Measurements from ENCODE around the gene SLC47A2. TPM values are rescaled to one million over a fixed set of nuclear protein-coding genes. Genes with fewer than 3 reads are reported as not detected.
"Not testable (repeated sequence)": the region's sequence is repeated elsewhere in the genome, so short reads cannot be mapped to it uniquely, and the experiment has no call there.

The SLC47A2 gene
- polyA plus RNA-seq (2013, experiment 1 of 2) = not detected
- polyA plus RNA-seq (2013, experiment 2 of 2) = not detected

- H2AK5ac ChIP-seq (ENCODE audit: low read length, severe bottlenecking) = no peak within 1 kb of the TSS
- no peak within 1 kb of the TSS for H2AFZ ChIP-seq (ENCODE audit: low read depth, low read length)
- H3K14ac ChIP-seq (ENCODE audit: low read length in 2 of 2) = no peak within 1 kb of the TSS
- H3K9me3 ChIP-seq (ENCODE audit: control insufficient read depth, low read length) = no peaks in the 10 kb centered on the region
- 85% methylated on average over 13 of the region's 13 CpGs for WGBS
- H3K4me1 ChIP-seq (ENCODE audit: control insufficient read depth, insufficient read depth, low read depth, low read length) = peaks cover 34% of the 10 kb centered on the region
- no peak within 1 kb of the TSS for H3K27ac ChIP-seq (ENCODE audit: low read length, poor library complexity, severe bottlenecking)
- no peak within 1 kb of the TSS for H3K9ac ChIP-seq (ENCODE audit: low read length)
- DNase-seq = no peak
- H3K79me1 ChIP-seq (replicated peaks; ENCODE audit: low read length, poor library complexity, severe bottlenecking) = no peaks in the 10 kb centered on the region
- H3K4me2 ChIP-seq (ENCODE audit: low read length, poor library complexity, severe bottlenecking) = no peak within 1 kb of the TSS
- H4K8ac ChIP-seq (ENCODE audit: low read length) = no peak within 1 kb of the TSS
- H3K23ac ChIP-seq (ENCODE audit: low read length in 2 of 2) = no peak within 1 kb of the TSS
- H3K4me3 ChIP-seq (ENCODE audit: insufficient read depth in 1 of 2, low read depth in 1 of 2, low read length in 2 of 2) = no peak within 1 kb of the TSS
- no peak within 1 kb of the TSS for H4K91ac ChIP-seq (ENCODE audit: low read length)
- peaks cover 7 to 37% of the 10 kb centered on the region in 2 experiments for H3K27me3 ChIP-seq (ENCODE audit: control insufficient read depth in 1 of 2, insufficient read depth in 1 of 2, low read length in 2 of 2)
- H2BK5ac ChIP-seq (ENCODE audit: low read depth, low read length, poor library complexity, severe bottlenecking) = no peak within 1 kb of the TSS
- no peak within 1 kb of the TSS for H2BK15ac ChIP-seq (ENCODE audit: low read depth, poor library complexity, severe bottlenecking)
- no peak within 1 kb of the TSS for H2BK120ac ChIP-seq (ENCODE audit: low read depth, low read length)
- no peaks in the 10 kb centered on the region for H3K36me3 ChIP-seq (ENCODE audit: control insufficient read depth in 1 of 2, insufficient read depth in 2 of 2, low read depth in 1 of 2, low read length in 2 of 2)
- no peak within 1 kb of the TSS for H2BK12ac ChIP-seq (ENCODE audit: low read length in 2 of 2)
- H3K18ac ChIP-seq (ENCODE audit: low read depth in 1 of 2, low read length in 2 of 2) = no peak within 1 kb of the TSS
- H3K4ac ChIP-seq (ENCODE audit: low read depth in 1 of 2, low read length in 2 of 2) = peak within 1 kb of the TSS in 1 of 2 experiments; percentile 27
These were observed at the start of gene SLC47A2 for GRCh38 chr17:19716108-19717030. Gene SLC47A2, minus strand, starts transcription at chr17:19716584. Its CDS starts 29 bp downstream, at chr17:19716555.

- Histone ChIP-seq H2BK12ac (ENCODE audit: low read length in 2 of 2) (no peak overlapping the region), H3K27me3 (ENCODE audit: control insufficient read depth in 1 of 2, insufficient read depth in 1 of 2, low read length in 2 of 2) (peaks cover 7 to 15% of the 10 kb centered on the region in 2 experiments), H3K4me1 (ENCODE audit: control insufficient read depth, insufficient read depth, low read depth, low read length) (peaks cover 8% of the 10 kb centered on the region), H3K36me3 (ENCODE audit: control insufficient read depth in 1 of 2, insufficient read depth in 2 of 2, low read depth in 1 of 2, low read length in 2 of 2) (peaks cover 0 to 8% of the 10 kb centered on the region in 2 experiments), H3K27ac (ENCODE audit: low read length, poor library complexity, severe bottlenecking) (no peak overlapping the region), H3K4me2 (ENCODE audit: low read length, poor library complexity, severe bottlenecking) (no peak overlapping the region), H4K8ac (ENCODE audit: low read length) (no peak overlapping the region), H2BK120ac (ENCODE audit: low read depth, low read length) (no peak overlapping the region), H2BK5ac (ENCODE audit: low read depth, low read length, poor library complexity, severe bottlenecking) (no peak overlapping the region), H3K9ac (ENCODE audit: low read length) (no peak overlapping the region), H3K4ac (ENCODE audit: low read depth in 1 of 2, low read length in 2 of 2) (no peak overlapping the region), H3K14ac (ENCODE audit: low read length in 2 of 2) (no peak overlapping the region), H3K18ac (ENCODE audit: low read depth in 1 of 2, low read length in 2 of 2) (no peak overlapping the region), H2BK15ac (ENCODE audit: low read depth, poor library complexity, severe bottlenecking) (no peak overlapping the region), H3K79me1 (replicated peaks; ENCODE audit: low read length, poor library complexity, severe bottlenecking) (no peaks in the 10 kb centered on the region), H3K23ac (ENCODE audit: low read length in 2 of 2) (no peak overlapping the region), H4K91ac (ENCODE audit: low read length) (no peak overlapping the region), H3K9me3 (ENCODE audit: control insufficient read depth, low read length) (no peaks in the 10 kb centered on the region), H2AFZ (ENCODE audit: low read depth, low read length) (no peak overlapping the region), H2AK5ac (ENCODE audit: low read length, severe bottlenecking) (no peak overlapping the region), H3K4me3 (ENCODE audit: insufficient read depth in 1 of 2, low read depth in 1 of 2, low read length in 2 of 2) (no peak overlapping the region)
- 68% methylated on average over 7 of the region's 7 CpGs for WGBS
- DNase-seq = no peak
These were observed 49.6 kb upstream of the SLC47A2 start for GRCh38 chr17:19766016-19766415.

GRCh38 chr17:19763991-19764390 is 47.6 kb upstream of the SLC47A2 start:
- H3K36me3 ChIP-seq (ENCODE audit: control insufficient read depth in 1 of 2, insufficient read depth in 2 of 2, low read depth in 1 of 2, low read length in 2 of 2) = not testable (repeated sequence)

GRCh38 chr17:19763416-19763815 is 47.0 kb upstream of the SLC47A2 start:
- Histone ChIP-seq H3K4me3 (ENCODE audit: insufficient read depth in 1 of 2, low read depth in 1 of 2, low read length in 2 of 2) (no peak overlapping the region), H3K23ac (ENCODE audit: low read length in 2 of 2) (no peak overlapping the region), H4K8ac (ENCODE audit: low read length) (no peak overlapping the region), H2AFZ (ENCODE audit: low read depth, low read length) (no peak overlapping the region), H3K36me3 (ENCODE audit: control insufficient read depth in 1 of 2, insufficient read depth in 2 of 2, low read depth in 1 of 2, low read length in 2 of 2) (peaks cover 0 to 1% of the 10 kb centered on the region in 2 experiments), H2BK15ac (ENCODE audit: low read depth, poor library complexity, severe bottlenecking) (no peak overlapping the region), H3K4me1 (ENCODE audit: control insufficient read depth, insufficient read depth, low read depth, low read length) (peaks cover 4% of the 10 kb centered on the region), H3K79me1 (replicated peaks; ENCODE audit: low read length, poor library complexity, severe bottlenecking) (no peaks in the 10 kb centered on the region), H2AK5ac (ENCODE audit: low read length, severe bottlenecking) (no peak overlapping the region), H3K14ac (ENCODE audit: low read length in 2 of 2) (no peak overlapping the region), H3K27me3 (ENCODE audit: control insufficient read depth in 1 of 2, insufficient read depth in 1 of 2, low read length in 2 of 2) (peaks cover 9 to 23% of the 10 kb centered on the region in 2 experiments), H3K9me3 (ENCODE audit: control insufficient read depth, low read length) (no peaks in the 10 kb centered on the region), H3K9ac (ENCODE audit: low read length) (no peak overlapping the region), H3K18ac (ENCODE audit: low read depth in 1 of 2, low read length in 2 of 2) (no peak overlapping the region), H2BK120ac (ENCODE audit: low read depth, low read length) (no peak overlapping the region), H4K91ac (ENCODE audit: low read length) (no peak overlapping the region), H3K4ac (ENCODE audit: low read depth in 1 of 2, low read length in 2 of 2) (no peak overlapping the region), H3K4me2 (ENCODE audit: low read length, poor library complexity, severe bottlenecking) (no peak overlapping the region), H2BK12ac (ENCODE audit: low read length in 2 of 2) (no peak overlapping the region), H2BK5ac (ENCODE audit: low read depth, low read length, poor library complexity, severe bottlenecking) (no peak overlapping the region), H3K27ac (ENCODE audit: low read length, poor library complexity, severe bottlenecking) (no peak overlapping the region)
- WGBS = 100% methylated on average over 2 of the region's 2 CpGs
- DNase-seq = no peak

More at GRCh38 chr17:19763991-19764390, 47.6 kb upstream of the SLC47A2 start:
- not testable (repeated sequence) for H2BK120ac ChIP-seq (ENCODE audit: low read depth, low read length); H3K9me3 ChIP-seq (ENCODE audit: control insufficient read depth, low read length); H4K91ac ChIP-seq (ENCODE audit: low read length); H3K4me2 ChIP-seq (ENCODE audit: low read length, poor library complexity, severe bottlenecking); H2BK15ac ChIP-seq (ENCODE audit: low read depth, poor library complexity, severe bottlenecking); H3K14ac ChIP-seq (ENCODE audit: low read length in 2 of 2); H3K18ac ChIP-seq (ENCODE audit: low read depth in 1 of 2, low read length in 2 of 2); H3K4ac ChIP-seq (ENCODE audit: low read depth in 1 of 2, low read length in 2 of 2); H2AFZ ChIP-seq (ENCODE audit: low read depth, low read length); H3K23ac ChIP-seq (ENCODE audit: low read length in 2 of 2); H2BK12ac ChIP-seq (ENCODE audit: low read length in 2 of 2); H3K9ac ChIP-seq (ENCODE audit: low read length); H4K8ac ChIP-seq (ENCODE audit: low read length); H3K79me1 ChIP-seq (replicated peaks; ENCODE audit: low read length, poor library complexity, severe bottlenecking); DNase-seq; H3K4me1 ChIP-seq (ENCODE audit: control insufficient read depth, insufficient read depth, low read depth, low read length); H2BK5ac ChIP-seq (ENCODE audit: low read depth, low read length, poor library complexity, severe bottlenecking); H2AK5ac ChIP-seq (ENCODE audit: low read length, severe bottlenecking); H3K27ac ChIP-seq (ENCODE audit: low read length, poor library complexity, severe bottlenecking); H3K4me3 ChIP-seq (ENCODE audit: insufficient read depth in 1 of 2, low read depth in 1 of 2, low read length in 2 of 2)
- peaks cover 9 to 23% of the 10 kb centered on the region in 2 experiments for H3K27me3 ChIP-seq (ENCODE audit: control insufficient read depth in 1 of 2, insufficient read depth in 1 of 2, low read length in 2 of 2)
- WGBS = 91% methylated on average over 6 of the region's 6 CpGs

All from mesenchymal stem cell (in vitro differentiated cells and primary cell).